GM12872 (cell line): ENCODE results near the gene HIBADH.

Source experiments
- CTCF ChIP-seq: IDR thresholded peaks from 3 replicates; pipeline ENCODE4 v1.5.1; 2011; ENCODE audit warnings: low read depth, mild to moderate bottlenecking, low read length, moderate library complexity; ENCODE audit not compliant: insufficient read depth

HIBADH gene

GRCh38 chr7:27546610-27547009 is 116.1 kb downstream of the HIBADH start:
- TF ChIP-seq CTCF, result no peak

DNA sequence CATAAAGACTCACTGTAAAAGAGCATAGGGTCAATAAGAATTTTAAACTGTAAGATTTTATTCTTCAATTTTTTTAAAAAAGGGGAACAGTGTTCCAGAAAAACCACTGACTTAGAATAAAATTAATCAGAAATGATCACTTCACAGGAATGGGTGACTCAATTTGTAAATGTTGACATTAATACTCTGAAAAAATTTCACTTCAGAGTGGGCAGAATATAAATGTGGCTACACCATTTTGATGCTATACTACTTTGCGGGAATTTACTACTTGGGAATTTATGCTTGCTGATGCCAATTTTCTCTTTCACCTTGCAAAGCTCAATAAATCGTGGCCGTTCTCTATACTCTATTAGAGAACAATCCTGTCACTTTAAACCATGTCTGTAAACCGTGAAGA is 126.9 kb downstream of the HIBADH start:
- TF ChIP-seq CTCF, result no peak

DNA sequence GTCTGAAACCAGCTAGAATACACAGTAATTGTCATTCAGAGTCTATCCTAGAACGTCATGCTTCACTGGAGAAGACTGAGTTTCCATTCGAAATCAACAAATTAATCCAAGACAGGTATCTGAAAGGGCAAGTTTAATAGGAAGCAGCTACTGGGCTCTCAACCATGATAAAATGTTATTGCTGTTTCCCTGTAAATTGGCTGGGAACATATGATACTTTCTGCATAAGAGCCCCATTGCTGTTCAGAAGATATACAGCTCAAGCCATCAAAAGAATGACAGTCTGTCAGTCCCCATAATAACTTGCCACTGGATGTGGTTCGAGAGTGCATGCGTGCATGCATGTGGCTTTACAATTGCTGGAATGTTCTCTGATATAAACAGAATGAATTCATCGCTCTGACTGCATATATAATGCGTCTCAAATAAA is 129.0 kb downstream of the HIBADH start:
- TF ChIP-seq CTCF, result no peak

- TF ChIP-seq CTCF, result no peak
Measured at GRCh38 chr7:27532314-27532713, 130.4 kb downstream of the HIBADH start.

DNA sequence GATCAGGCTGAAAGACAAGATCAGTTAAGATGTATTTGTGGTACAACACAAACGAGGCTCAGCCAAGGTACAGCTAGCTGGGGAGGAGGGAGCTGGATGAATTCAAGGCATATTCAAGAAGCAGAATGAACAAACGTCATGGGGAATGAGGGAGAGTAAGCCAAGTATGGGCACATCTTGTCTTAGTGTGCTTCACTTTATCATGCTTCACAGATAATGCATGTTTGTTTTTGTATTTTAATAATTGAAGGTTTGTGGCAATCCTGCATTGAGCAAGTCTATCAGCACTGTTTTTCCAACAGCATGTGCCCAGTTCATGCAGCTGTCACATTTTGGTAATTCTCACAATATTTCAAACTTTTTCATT is 135.4 kb downstream of the HIBADH start:
- no peak for TF ChIP-seq CTCF

- no peak for TF ChIP-seq CTCF
Measured at GRCh38 chr7:27526611-27527347, 135.9 kb downstream of the HIBADH start.

DNA sequence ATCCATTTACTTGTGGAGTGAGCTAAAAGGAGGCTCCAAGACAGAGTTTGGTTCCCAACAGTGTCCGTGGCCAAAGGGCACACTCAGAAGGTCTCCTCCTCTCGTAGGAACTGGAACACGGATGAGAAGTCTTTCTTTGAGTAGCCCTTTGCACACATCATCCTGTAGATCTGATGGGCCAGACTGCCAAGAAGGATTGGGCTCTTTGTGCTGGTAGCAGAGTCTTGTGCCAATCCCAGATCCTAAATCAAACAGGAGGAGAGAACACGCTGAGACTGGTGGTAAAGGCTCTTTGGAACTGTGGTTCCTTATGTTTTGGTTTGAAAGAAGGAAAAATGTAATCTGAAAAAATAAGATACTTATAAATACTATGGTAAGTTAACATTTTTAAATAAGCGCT is 136.6 kb downstream of the HIBADH start:
- TF ChIP-seq CTCF, result no peak
